SK-N-SH (cell line): ENCODE measurements around the gene ARHGAP26. TPM values are rescaled to one million over a fixed set of nuclear protein-coding genes. Genes with fewer than 3 reads are reported as not detected.

Experiments used
- CTCF ChIA-PET: fragments of 300-600, 350-600 bp; formaldehyde crosslinking; extraction: SDS; loops from one replicate; lab custom pipeline; 2021; lab: Yijun Ruan, JAX
- POLR2A ChIA-PET: fragments of 350-600 bp; sonication (Branson Sonifier 250); formaldehyde crosslinking; extraction: SDS; loops from one replicate; lab custom pipeline; 2020; ENCODE audit warnings: antibody characterized with exemption, inconsistent platforms; lab: Yijun Ruan, JAX
- DNase-seq: peaks from one replicate; pipeline ENCODE4 v3.0.0; 2012
- H2AFZ ChIP-seq: fragments of 200-600 bp; sonication (generic); 2 replicates; pipeline ENCODE4 v1.8.1; 2016; ENCODE audit warnings: antibody characterized with exemption, mild to moderate bottlenecking, low read depth
- H3F3A ChIP-seq: fragments of 200-600 bp; sonication (generic); replicated peaks from 2 replicates; pipeline ENCODE3; 2016; ENCODE audit warnings: antibody characterized with exemption, mild to moderate bottlenecking; ENCODE audit not compliant: insufficient read depth
- H3K27ac ChIP-seq, 2 experiments: fragments of 200-500 bp in 1 of 2; fragments of 200-600 bp in 1 of 2; sonication (Bioruptor generic) in 1 of 2; sonication (generic), shearing (Covaris generic) in 1 of 2; 2 replicates each; pipeline versions ENCODE4 v1.5.1 to v1.6.1; 2014 to 2016; ENCODE audit warnings: low read depth in 2 of 2, inconsistent platforms in 1 of 2, low read length in 1 of 2, mild to moderate bottlenecking in 1 of 2, mixed read lengths in 1 of 2
- H3K27me3 ChIP-seq: fragments of 200-600 bp; sonication (generic), shearing (Covaris generic); 2 replicates; pipeline ENCODE4 v1.6.1; 2016; ENCODE audit warnings: mixed run types; ENCODE audit not compliant: insufficient read depth
- H3K36me3 ChIP-seq, 2 experiments: fragments of 200-500 bp in 1 of 2; fragments of 200-600 bp in 1 of 2; sonication (Bioruptor generic) in 1 of 2; sonication (generic) in 1 of 2; replicated peaks in 1 of 2; 2 replicates each; pipeline versions ENCODE3 to v1.5.1; 2014 to 2016; ENCODE audit warnings: low read length in 1 of 2, mild to moderate bottlenecking in 1 of 2; ENCODE audit not compliant: insufficient read depth in 2 of 2, control insufficient read depth in 1 of 2
- H3K4me1 ChIP-seq, 2 experiments: fragments of 200-500 bp in 1 of 2; fragments of 200-600 bp in 1 of 2; sonication (Bioruptor generic) in 1 of 2; sonication (generic), shearing (Covaris generic) in 1 of 2; 2 replicates each; pipeline versions ENCODE4 v1.5.1 to v1.6.1; 2014 to 2016; ENCODE audit warnings: low read depth in 1 of 2, low read length in 1 of 2, mixed run types in 1 of 2; ENCODE audit not compliant: insufficient read depth in 2 of 2, control insufficient read depth in 1 of 2
- H3K4me2 ChIP-seq: fragments of 200-600 bp; sonication (generic), shearing (Covaris generic); 2 replicates; pipeline ENCODE4 v1.6.1; 2017; ENCODE audit warnings: mixed run types
- H3K4me3 ChIP-seq, 2 experiments: fragments of 200-500 bp in 1 of 2; fragments of 200-600 bp in 1 of 2; sonication (Bioruptor generic) in 1 of 2; sonication (generic), shearing (Covaris generic) in 1 of 2; 2 replicates each; pipeline versions ENCODE4 v1.5.1 to v1.8.1; 2014 to 2016; ENCODE audit warnings: low read depth in 2 of 2, inconsistent platforms in 1 of 2, low read length in 1 of 2, mild to moderate bottlenecking in 1 of 2, mixed read lengths in 1 of 2, moderate library complexity in 1 of 2
- H3K79me2 ChIP-seq: fragments of 200-600 bp; sonication (generic); 2 replicates; pipeline ENCODE4 v1.8.1; 2017; ENCODE audit warnings: mild to moderate bottlenecking; ENCODE audit not compliant: insufficient read depth
- H3K9ac ChIP-seq: fragments of 200-600 bp; sonication (generic); 2 replicates; pipeline ENCODE4 v1.6.1; 2017; ENCODE audit warnings: mixed run types
- H3K9me2 ChIP-seq: fragments of 200-600 bp; sonication (generic); 2 replicates; pipeline ENCODE4 v1.6.1; 2017; ENCODE audit warnings: mixed run types
- H3K9me3 ChIP-seq: fragments of 200-600 bp; sonication (generic); 2 replicates; pipeline ENCODE4 v1.6.1; 2017; ENCODE audit warnings: mixed run types, mild to moderate bottlenecking, moderate library complexity
- H4K20me1 ChIP-seq: fragments of 200-600 bp; sonication (generic); 2 replicates; pipeline ENCODE4 v1.6.1; 2017; ENCODE audit warnings: mild to moderate bottlenecking, mixed run types; ENCODE audit not compliant: insufficient read depth
- CHD2 ChIP-seq: fragments of 150-350 bp; IDR thresholded peaks from 2 replicates; pipeline ENCODE4 v1.6.1; 2018; ENCODE audit warnings: low read length; ENCODE audit not compliant: partially characterized antibody
- ELF1 ChIP-seq: IDR thresholded peaks from 2 replicates; pipeline ENCODE4 v1.4.0; 2012
- FOSL2 ChIP-seq: IDR thresholded peaks from 2 replicates; pipeline ENCODE4 v1.4.0; 2012; ENCODE audit warnings: low read depth, mild to moderate bottlenecking, moderate library complexity, borderline replicate concordance
- FOXJ3 ChIP-seq: sonication (generic); formaldehyde crosslinking; IDR thresholded peaks from 2 replicates; pipeline ENCODE4 v1.5.1; 2020; ENCODE audit warnings: mild to moderate bottlenecking, missing genetic modification reagents
- GABPA ChIP-seq: IDR thresholded peaks from 2 replicates; pipeline ENCODE4 v1.4.0; 2012; ENCODE audit warnings: low read depth, mild to moderate bottlenecking
- JUND ChIP-seq: IDR thresholded peaks from 2 replicates; pipeline ENCODE4 v1.4.0; 2012
- MEF2A ChIP-seq: IDR thresholded peaks from 2 replicates; pipeline ENCODE4 v1.4.0; 2012; ENCODE audit warnings: low read depth, borderline replicate concordance
- MXI1 ChIP-seq: IDR thresholded peaks from 2 replicates; pipeline ENCODE4 v1.6.1; 2012; ENCODE audit warnings: mild to moderate bottlenecking, low read depth, low read length, improper control_type of control experiment
- NFIC ChIP-seq: IDR thresholded peaks from 2 replicates; pipeline ENCODE4 v1.4.0; 2012; ENCODE audit warnings: borderline replicate concordance
- NRF1 ChIP-seq: IDR thresholded peaks from 2 replicates; pipeline ENCODE4 v1.6.1; 2012; ENCODE audit warnings: low read depth, mild to moderate bottlenecking, low read length
- POLR2AphosphoS5 ChIP-seq: IDR thresholded peaks from 2 replicates; pipeline ENCODE4 v1.6.1; 2012; ENCODE audit warnings: low read depth, low read length
- RCOR1 ChIP-seq: fragments of 150-350 bp; IDR thresholded peaks from 2 replicates; pipeline ENCODE4 v1.6.1; 2017; ENCODE audit warnings: antibody characterized with exemption, low read length
- RXRA ChIP-seq: IDR thresholded peaks from 2 replicates; pipeline ENCODE4 v1.4.0; 2012; ENCODE audit warnings: low read depth, mild to moderate bottlenecking, borderline replicate concordance
- SIN3A ChIP-seq: IDR thresholded peaks from 2 replicates; pipeline ENCODE4 v1.6.1; 2012; ENCODE audit warnings: low read depth, mild to moderate bottlenecking, low read length, moderate library complexity, borderline replicate concordance
- SMC3 ChIP-seq: IDR thresholded peaks from 2 replicates; pipeline ENCODE4 v1.6.1; 2012; ENCODE audit warnings: low read depth, low read length, improper control_type of control experiment
- TAF1 ChIP-seq: IDR thresholded peaks from 2 replicates; pipeline ENCODE4 v1.6.1; 2012; ENCODE audit warnings: low read depth, mild to moderate bottlenecking, low read length, moderate library complexity, borderline replicate concordance
- TCF12 ChIP-seq: IDR thresholded peaks from 2 replicates; pipeline ENCODE4 v1.4.0; 2012
- USF1 ChIP-seq: IDR thresholded peaks from 2 replicates; pipeline ENCODE4 v1.4.0; 2012; ENCODE audit warnings: low read depth, borderline replicate concordance
- YY1 ChIP-seq: IDR thresholded peaks from 2 replicates; pipeline ENCODE4 v1.4.0; 2012; ENCODE audit warnings: low read depth, mild to moderate bottlenecking
- WGBS: methylation state at CpG from one replicate; pipeline ENCODE4 v1.1.6; 2017; ENCODE audit warnings: low lambda C conversion rate; 5-methylcytosine and 5-hydroxymethylcytosine counted together
- polyA plus RNA-seq, 3 experiments: library from polyadenylated mRNA; depleted of rRNA; stranded (reverse); fragments of >200 nt; gene quantifications; 2 replicates each; pipeline ENCODE4 v1.2.3, GENCODE V29; 2012
- TF ChIP-seq, protein P1 (sequence below): IDR thresholded peaks from 2 replicates; pipeline ENCODE4; 2012
- TF ChIP-seq, protein P2 (sequence below): IDR thresholded peaks from 2 replicates; pipeline ENCODE4 v1.4.0; 2012; ENCODE audit warnings: low read depth, borderline replicate concordance
- TF ChIP-seq, protein P3 (sequence below): IDR thresholded peaks from 2 replicates; pipeline ENCODE4 v1.4.0; 2012; ENCODE audit warnings: low read depth

The ARHGAP26 gene
- polyA plus RNA-seq, 1 of the 3 experiments (the other 2 are of a cell fraction) = 6.1 TPM

DNA sequence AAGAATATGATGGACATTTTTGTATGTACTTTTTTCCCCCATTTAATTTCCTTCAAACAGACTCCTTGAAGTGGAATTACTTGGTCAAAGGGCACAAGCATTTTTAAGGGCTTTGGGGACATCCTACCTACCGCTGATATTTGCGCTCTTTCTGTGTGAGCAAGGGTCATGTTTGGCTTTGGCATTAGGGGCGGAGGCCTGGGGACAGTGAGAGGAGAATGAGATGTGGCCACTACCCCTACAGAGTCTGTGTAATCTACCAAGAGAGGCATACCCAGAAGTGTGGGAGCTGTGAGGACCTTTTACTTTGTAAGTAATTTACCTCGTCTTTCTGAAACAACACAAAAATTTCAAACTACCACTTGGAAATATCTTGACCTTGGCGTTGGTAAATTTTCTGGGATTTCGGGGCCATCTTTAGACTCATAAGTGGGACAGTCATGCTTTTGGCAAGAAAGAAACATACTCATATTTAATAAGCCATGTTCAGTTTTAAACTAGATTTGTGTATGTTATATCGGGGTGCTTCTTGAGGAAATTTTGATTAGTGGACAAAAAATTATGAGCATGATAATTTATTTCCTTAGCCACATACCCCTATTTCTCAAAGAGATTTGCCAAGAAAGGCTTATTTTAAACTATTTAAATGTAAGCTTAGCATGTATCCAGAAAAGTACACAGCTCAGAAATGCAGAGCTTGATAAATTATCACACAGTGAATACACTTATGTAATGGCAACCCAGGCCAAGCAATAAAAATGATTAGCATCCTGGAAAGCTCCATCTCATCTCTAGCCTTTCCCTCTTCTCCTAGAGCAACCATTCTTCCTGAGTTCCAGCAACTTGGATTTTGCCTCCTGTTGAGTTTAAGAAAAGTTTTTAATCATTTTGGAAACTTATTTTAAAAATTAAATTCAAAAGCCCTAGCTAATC lies 63.6 kb downstream of the ARHGAP26 start:
- Histone ChIP-seq H3K9me3 (no peaks in the 10 kb centered on the region), H3K4me3 (no peak overlapping the region), H3K36me3 (no peaks in the 10 kb centered on the region), H3F3A (peaks cover 18% of the 10 kb centered on the region), H3K9me2 (no peaks in the 10 kb centered on the region), H3K27ac (no peak overlapping the region), H4K20me1 (no peaks in the 10 kb centered on the region), H3K4me2 (no peak overlapping the region), H3K9ac (no peak overlapping the region), H3K79me2 (peaks cover 10% of the 10 kb centered on the region), H2AFZ (no peak overlapping the region), H3K4me1 (peaks cover 12 to 37% of the 10 kb centered on the region in 2 experiments), H3K27me3 (no peaks in the 10 kb centered on the region)
- TF ChIP-seq POLR2AphosphoS5 (no peak), FOXJ3 (CRISPR knock-in tag) (no peak), RXRA (no peak), MEF2A (no peak), SIN3A (no peak), CHD2 (no peak), NFIC (no peak), SMC3 (no peak), JUND (no peak), RCOR1 (no peak)
- TF ChIP-seq, protein P1, sequence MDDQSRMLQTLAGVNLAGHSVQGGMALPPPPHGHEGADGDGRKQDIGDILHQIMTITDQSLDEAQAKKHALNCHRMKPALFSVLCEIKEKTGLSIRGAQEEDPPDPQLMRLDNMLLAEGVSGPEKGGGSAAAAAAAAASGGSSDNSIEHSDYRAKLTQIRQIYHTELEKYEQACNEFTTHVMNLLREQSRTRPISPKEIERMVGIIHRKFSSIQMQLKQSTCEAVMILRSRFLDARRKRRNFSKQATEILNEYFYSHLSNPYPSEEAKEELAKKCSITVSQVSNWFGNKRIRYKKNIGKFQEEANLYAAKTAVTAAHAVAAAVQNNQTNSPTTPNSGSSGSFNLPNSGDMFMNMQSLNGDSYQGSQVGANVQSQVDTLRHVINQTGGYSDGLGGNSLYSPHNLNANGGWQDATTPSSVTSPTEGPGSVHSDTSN = no peak
- TF ChIP-seq, protein P2, sequence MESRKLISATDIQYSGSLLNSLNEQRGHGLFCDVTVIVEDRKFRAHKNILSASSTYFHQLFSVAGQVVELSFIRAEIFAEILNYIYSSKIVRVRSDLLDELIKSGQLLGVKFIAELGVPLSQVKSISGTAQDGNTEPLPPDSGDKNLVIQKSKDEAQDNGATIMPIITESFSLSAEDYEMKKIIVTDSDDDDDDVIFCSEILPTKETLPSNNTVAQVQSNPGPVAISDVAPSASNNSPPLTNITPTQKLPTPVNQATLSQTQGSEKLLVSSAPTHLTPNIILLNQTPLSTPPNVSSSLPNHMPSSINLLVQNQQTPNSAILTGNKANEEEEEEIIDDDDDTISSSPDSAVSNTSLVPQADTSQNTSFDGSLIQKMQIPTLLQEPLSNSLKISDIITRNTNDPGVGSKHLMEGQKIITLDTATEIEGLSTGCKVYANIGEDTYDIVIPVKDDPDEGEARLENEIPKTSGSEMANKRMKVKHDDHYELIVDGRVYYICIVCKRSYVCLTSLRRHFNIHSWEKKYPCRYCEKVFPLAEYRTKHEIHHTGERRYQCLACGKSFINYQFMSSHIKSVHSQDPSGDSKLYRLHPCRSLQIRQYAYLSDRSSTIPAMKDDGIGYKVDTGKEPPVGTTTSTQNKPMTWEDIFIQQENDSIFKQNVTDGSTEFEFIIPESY = no peak
- DNase-seq = no peak
- 93% methylated on average over 7 of the region's 7 CpGs for WGBS
- POLR2A ChIA-PET = no interaction called here
- CTCF ChIA-PET = interaction anchor here (0.6 to 1.4 kb wide), 5 partner anchors 10 to 121 kb away, joined by 3 to 7 read pairs (median 4); no protein-coding TSS in a partner anchor

DNA sequence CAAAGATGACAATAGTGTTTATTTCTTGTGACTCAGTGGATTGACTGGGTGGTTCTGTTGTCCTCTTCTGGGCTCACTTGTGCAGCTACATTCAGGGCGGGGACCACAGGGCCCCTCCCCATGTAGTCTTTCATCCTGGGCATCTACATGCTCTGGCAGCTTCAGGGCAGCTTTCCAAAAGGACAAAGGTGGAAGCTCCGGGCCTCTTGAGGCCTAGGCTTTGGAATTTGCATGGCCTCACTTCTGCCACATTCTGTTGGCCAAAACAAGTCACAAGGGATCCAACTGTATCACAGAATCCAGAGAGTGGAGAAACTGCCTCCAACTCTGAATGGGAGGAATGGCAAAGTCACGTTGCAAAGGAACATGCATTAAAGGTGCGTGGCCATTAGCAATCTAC lies 64.3 kb downstream of the ARHGAP26 start:
- Histone ChIP-seq H3K9ac (no peak overlapping the region), H3K4me1 (peaks cover 7 to 31% of the 10 kb centered on the region in 2 experiments), H3K9me2 (no peaks in the 10 kb centered on the region), H3K36me3 (no peaks in the 10 kb centered on the region), H3K4me3 (no peak overlapping the region), H3K27ac (no peak overlapping the region; a peak in 1 of 4 replicates), H3K27me3 (no peaks in the 10 kb centered on the region), H4K20me1 (no peaks in the 10 kb centered on the region), H3K79me2 (peaks cover 3% of the 10 kb centered on the region), H3K9me3 (no peaks in the 10 kb centered on the region), H2AFZ (no peak overlapping the region), H3K4me2 (no peak overlapping the region), H3F3A (peaks cover 18% of the 10 kb centered on the region)
- CTCF ChIA-PET = interaction anchor here (0.6 to 1.4 kb wide), 5 partner anchors 10 to 121 kb away, joined by 3 to 7 read pairs (median 4); no protein-coding TSS in a partner anchor
- POLR2A ChIA-PET = no interaction called here
- no peak for DNase-seq
- 100% methylated on average over 3 of the region's 4 CpGs for WGBS
- no peak for TF ChIP-seq NRF1
- TF ChIP-seq RXRA = no peak
- no peak for TF ChIP-seq YY1
- no peak for TF ChIP-seq RCOR1
- TF ChIP-seq USF1 = no peak
- TF ChIP-seq SIN3A = no peak
- TF ChIP-seq, protein P3, sequence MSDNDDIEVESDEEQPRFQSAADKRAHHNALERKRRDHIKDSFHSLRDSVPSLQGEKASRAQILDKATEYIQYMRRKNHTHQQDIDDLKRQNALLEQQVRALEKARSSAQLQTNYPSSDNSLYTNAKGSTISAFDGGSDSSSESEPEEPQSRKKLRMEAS = no peak
- no peak for TF ChIP-seq FOSL2
- no peak for TF ChIP-seq TAF1
- TF ChIP-seq JUND = no peak
- no peak for TF ChIP-seq TCF12
- TF ChIP-seq GABPA = no peak
- no peak for TF ChIP-seq MXI1
- TF ChIP-seq MEF2A = no peak
- TF ChIP-seq, protein P2 = no peak
- TF ChIP-seq ELF1 = no peak
